Stimulated activated naive B cell treated with anti-CD40 and anti-IgM and Interleukin-4, amounts not matched to agents 10 μg/mL and 1 μg/mL and 100 μg/mL, for 72 hours (primary cell): ENCODE data around the gene CLDN5.

Experiments
- ATAC-seq, 2 donors: fragments of 150-1000 bp; cut with Tn5 transposase; replicated peaks; 2 replicates each; pipeline ENCODE4 v1.10.0; 2021; ENCODE audit warnings: moderate library complexity in 1 of 2
- DNase-seq: peaks from one replicate; pipeline ENCODE4 v3.0.0; 2021
- H3K27ac Mint-ChIP-seq: one replicate; pipeline ENCODE4 v1.8.0; 2022; ENCODE audit warnings: mild to moderate bottlenecking, mixed read lengths
- H3K27me3 Mint-ChIP-seq, 2 donors: one replicate each; pipeline ENCODE4 v1.8.0; 2022; ENCODE audit warnings: mixed read lengths in 2 of 2
- H3K36me3 Mint-ChIP-seq, 2 donors: one replicate each; pipeline ENCODE4 v1.8.0; 2022; ENCODE audit warnings: mixed read lengths in 2 of 2, mild to moderate bottlenecking in 1 of 2
- H3K4me1 Mint-ChIP-seq, 2 donors: one replicate each; pipeline ENCODE4 v1.8.0; 2022; ENCODE audit warnings: mixed read lengths in 2 of 2, mild to moderate bottlenecking in 1 of 2
- H3K4me3 Mint-ChIP-seq, 2 donors: one replicate each; pipeline ENCODE4 v1.8.0; 2022; ENCODE audit warnings: mild to moderate bottlenecking in 2 of 2, mixed read lengths in 2 of 2, moderate library complexity in 1 of 2
- H3K9me3 Mint-ChIP-seq, 2 donors: one replicate each; pipeline ENCODE4 v1.8.0; 2022; ENCODE audit warnings: mixed read lengths in 2 of 2, mild to moderate bottlenecking in 1 of 2

CLDN5 gene

DNA sequence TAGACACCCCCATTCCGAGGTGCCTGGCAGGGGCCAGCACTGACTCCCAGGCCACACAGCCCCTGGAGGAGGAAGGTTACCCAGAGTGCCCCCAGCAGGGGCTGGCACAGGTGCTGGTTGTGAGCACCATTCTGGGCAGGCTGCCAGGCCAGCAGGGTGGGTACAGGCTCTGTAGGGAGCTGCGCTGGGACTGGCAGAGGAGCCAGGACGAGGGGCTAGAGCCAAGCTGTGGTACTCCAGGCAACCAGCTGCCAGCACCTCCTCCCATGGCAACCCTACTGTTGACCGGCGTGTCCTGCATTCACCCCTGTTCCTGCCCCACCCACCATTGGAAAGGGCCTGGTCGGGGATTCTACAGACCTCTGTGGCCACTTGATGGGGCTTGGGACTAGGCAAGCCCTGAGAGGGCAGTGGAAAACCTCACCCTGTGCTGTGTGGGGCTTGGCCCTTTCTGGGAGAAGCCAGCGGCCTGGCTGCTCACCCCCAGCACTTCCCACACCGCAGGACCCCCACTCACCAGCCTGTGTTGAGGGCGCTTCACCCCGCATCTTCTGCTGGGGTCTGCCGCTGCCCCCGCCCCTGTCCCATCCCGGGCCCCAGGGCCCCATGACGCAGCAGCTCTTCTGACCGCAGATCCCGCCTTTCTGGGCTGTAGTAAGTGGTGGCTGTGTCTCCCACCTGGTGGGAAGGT, 1.9 kb downstream of the CLDN5 start:
- H3K27me3 Mint-ChIP-seq, result peaks cover 36 to 46% of the 10 kb centered on the region in 2 donors
- H3K27ac Mint-ChIP-seq, result no peak overlapping the region
- peaks cover 0 to 7% of the 10 kb centered on the region in 2 donors for H3K36me3 Mint-ChIP-seq
- no peak for ATAC-seq
- H3K9me3 Mint-ChIP-seq, result no peaks in the 10 kb centered on the region
- DNase-seq, result no peak
- H3K4me1 Mint-ChIP-seq, result peaks cover 13 to 19% of the 10 kb centered on the region in 2 donors
- H3K4me3 Mint-ChIP-seq, result peak overlapping the region in 1 of 2 donors; percentile 13

DNA sequence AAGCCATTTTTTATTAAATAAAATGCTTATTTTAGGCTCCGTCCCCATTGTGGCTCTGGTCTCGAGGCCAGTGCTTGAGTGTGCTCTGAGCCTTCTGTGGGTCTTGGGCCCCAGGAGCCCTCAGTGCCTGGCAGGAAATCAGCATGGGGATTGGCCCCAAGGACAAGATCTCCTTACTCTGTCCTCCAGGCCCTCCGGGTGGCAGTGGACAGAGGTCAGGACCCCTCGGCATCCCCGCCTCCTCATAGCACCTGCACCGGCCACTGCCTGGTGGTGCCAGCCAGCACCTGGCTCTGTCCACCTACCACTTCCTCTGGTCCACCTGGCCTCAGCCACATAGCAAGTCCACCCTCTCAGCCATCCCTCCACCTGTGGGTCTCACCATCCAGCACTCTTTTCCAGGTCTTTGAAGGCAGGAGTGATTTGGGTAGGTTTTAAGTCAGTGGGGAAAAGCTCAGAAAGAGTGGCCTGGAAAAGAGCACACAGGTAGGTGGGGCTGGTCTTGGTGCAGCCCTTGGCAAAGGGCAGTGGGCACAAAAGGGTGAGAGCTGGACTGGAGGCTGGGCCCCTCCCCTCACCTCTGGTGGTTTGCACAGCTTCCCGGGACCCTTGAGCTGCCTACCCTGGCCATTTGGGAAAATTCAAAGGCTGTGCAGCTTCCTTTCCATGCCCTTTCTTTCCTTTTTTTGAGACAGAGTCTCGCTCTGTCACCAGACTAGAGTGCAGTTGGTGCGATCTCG, 3.5 kb downstream of the CLDN5 start:
- no peaks in the 10 kb centered on the region for H3K9me3 Mint-ChIP-seq
- peaks cover 13 to 19% of the 10 kb centered on the region in 2 donors for H3K4me1 Mint-ChIP-seq
- H3K36me3 Mint-ChIP-seq, result peaks cover 3 to 7% of the 10 kb centered on the region in 2 donors
- no peak overlapping the region for H3K4me3 Mint-ChIP-seq
- H3K27ac Mint-ChIP-seq, result no peak overlapping the region
- ATAC-seq (no peak), DNase-seq (no peak)
- peaks cover 20 to 30% of the 10 kb centered on the region in 2 donors for H3K27me3 Mint-ChIP-seq

DNA sequence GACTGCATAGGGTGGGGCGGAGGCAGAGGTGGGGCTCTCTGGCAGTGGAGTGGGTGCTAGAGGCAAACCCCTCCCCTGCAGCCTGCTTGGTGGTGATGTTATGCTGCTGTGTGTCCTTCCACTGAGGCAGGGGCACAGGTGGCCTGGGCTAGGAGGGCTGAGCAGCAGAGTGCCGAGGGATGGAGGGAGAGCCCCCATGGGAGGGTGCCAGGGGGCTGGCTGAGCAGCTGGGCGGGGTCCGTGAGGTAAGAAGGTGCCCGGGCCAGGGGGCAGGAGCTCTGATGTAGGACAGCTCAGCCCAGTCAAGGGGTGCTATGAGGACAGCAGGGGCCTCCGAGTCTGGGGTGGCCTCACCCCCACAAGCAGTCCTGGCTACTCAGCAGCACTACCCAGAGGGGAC, 4.2 kb downstream of the CLDN5 start:
- H3K27me3 Mint-ChIP-seq, result peaks cover 13 to 23% of the 10 kb centered on the region in 2 donors
- no peaks in the 10 kb centered on the region for H3K9me3 Mint-ChIP-seq
- H3K4me3 Mint-ChIP-seq, result no peak overlapping the region
- DNase-seq, result no peak
- H3K4me1 Mint-ChIP-seq, result peaks cover 12 to 17% of the 10 kb centered on the region in 2 donors
- no peak for ATAC-seq
- H3K36me3 Mint-ChIP-seq, result peaks cover 7 to 9% of the 10 kb centered on the region in 2 donors
- no peak overlapping the region for H3K27ac Mint-ChIP-seq

DNA sequence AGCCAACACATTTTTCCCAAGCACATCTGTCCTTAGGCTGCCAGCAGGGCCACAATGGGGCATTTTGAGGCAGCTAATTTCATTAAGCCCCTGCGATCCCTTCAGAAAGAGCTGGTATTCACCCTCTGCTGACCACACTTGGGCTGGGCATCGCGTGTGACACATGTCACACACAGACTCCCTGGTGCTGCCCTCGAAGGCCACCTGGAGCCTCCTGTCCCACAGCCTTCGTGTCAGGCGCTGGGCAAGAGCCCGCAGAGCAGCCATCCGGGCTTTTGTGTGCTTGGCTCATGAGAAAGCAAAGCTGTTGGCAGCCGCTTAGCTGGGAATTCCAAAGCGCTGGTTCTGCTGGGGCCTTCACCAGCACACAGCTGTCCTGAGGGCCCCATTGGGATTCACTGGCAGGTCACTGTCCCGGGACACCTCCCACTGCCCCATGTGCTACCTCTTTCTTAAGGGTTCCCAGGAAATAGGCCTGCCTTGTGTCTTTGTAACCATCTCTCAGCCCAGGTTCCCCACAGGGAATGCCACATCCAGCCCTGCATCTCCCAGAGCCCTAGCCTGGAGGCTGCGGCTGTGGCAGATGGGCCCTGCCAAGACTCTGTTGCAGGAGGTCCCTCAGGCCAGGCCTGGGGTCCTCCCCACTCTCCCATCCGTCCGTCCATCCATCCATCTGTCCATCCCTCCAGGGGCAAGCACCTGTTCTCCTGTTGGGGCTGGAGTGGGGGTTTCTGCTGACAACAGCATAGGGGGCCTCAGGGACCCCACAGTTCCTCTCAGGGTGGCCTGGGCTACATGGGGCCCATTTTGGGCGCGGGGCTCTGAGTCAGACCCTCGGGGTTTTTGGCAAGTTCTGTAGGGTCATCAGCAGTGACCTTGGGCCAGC, 4.9 kb downstream of the CLDN5 start:
- ATAC-seq (no peak), DNase-seq (no peak)
- Mint-ChIP-seq H3K4me1 (peaks cover 7 to 10% of the 10 kb centered on the region in 2 donors), H3K4me3 (no peak overlapping the region), H3K36me3 (peaks cover 13 to 16% of the 10 kb centered on the region in 2 donors), H3K27me3 (peaks cover 8 to 16% of the 10 kb centered on the region in 2 donors), H3K9me3 (no peaks in the 10 kb centered on the region), H3K27ac (no peak overlapping the region)

DNA sequence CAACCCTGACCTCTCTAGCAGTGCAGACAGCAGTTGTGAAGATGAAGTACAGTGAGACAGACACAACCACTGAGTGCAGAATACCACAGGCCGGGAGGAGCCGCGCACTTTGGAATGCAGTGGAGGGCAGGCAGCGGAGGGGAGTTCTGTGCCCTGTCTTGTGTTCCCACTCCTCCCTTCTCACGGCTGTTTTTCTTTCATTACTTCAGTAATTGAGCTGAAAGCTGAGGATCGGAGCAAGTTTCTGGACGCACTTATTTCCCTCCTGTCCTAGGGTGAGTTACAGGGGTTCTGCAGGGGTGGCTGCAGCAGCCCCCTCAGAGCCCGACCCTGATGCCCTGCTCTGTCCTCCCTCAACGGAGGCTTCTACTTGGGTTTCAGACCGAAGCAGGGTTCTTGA, 5.6 kb downstream of the CLDN5 start:
- Mint-ChIP-seq H3K9me3 (peaks cover 3 to 5% of the 10 kb centered on the region in 2 donors), H3K36me3 (peaks cover 18 to 22% of the 10 kb centered on the region in 2 donors), H3K4me1 (peaks cover 6 to 7% of the 10 kb centered on the region in 2 donors), H3K27me3 (peaks cover 8 to 12% of the 10 kb centered on the region in 2 donors), H3K27ac (no peak overlapping the region), H3K4me3 (no peak overlapping the region)
- DNase-seq (no peak), ATAC-seq (no peak)

DNA sequence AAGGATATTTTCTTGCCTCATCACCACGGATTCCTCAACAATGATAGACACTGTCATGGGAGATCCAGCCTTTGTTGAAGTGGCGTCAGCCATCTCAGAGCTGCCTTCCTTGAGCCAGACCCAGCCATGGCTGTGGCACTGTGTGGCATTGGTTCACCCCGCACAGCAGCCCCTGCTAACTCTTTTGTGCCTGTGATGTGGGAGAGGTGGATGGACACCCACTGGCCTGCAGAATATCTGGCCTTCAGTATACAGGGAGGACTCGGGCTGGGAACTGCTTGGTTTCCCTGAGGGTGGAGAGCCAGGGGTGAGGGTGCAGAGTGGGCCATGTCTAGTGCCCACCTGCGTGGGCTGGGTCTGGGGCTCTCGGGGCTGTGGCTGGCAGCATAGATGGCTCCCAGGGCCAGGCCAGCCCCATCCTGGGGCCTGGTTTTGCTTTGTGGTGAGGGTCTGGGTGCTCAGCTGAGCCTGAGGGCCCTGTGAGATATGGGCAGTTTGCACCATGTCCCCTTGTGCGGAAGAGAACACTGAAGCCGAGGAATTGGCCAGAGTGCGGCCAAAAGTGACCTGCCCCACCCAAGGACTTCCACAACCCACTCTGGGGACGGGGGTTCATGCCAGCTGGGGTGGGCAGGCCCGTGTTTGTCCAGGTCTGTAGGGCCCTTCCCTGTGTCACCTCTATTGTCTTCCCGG, 6.1 kb downstream of the CLDN5 start:
- Mint-ChIP-seq H3K27ac (no peak overlapping the region), H3K27me3 (peaks cover 5 to 7% of the 10 kb centered on the region in 2 donors), H3K36me3 (peaks cover 21 to 26% of the 10 kb centered on the region in 2 donors), H3K4me1 (peaks cover 1 to 4% of the 10 kb centered on the region in 2 donors), H3K4me3 (no peak overlapping the region), H3K9me3 (peaks cover 5% of the 10 kb centered on the region in 2 donors)
- DNase-seq (no peak), ATAC-seq (no peak)

DNA sequence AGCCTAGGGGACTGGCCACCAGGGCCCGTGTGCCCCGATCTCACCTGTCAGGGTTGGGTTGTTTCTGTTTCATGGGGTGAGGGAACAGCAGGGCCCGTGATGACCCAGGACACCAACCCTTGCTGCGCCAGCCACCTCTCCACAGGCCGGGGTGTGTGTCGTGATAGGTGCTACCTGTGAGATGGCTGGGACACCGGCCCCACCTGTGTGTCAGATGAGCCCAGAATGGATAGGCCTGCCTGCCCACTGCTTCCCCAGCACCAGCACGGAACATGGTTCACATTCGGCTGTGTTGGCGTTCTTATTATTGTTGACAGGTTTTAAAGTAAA, 7.1 kb downstream of the CLDN5 start:
- H3K4me3 Mint-ChIP-seq, result no peak overlapping the region
- H3K27me3 Mint-ChIP-seq, result no peaks in the 10 kb centered on the region
- H3K9me3 Mint-ChIP-seq, result peaks cover 5% of the 10 kb centered on the region in 2 donors
- no peaks in the 10 kb centered on the region for H3K4me1 Mint-ChIP-seq
- H3K27ac Mint-ChIP-seq, result no peak overlapping the region
- ATAC-seq (no peak), DNase-seq (no peak)
- H3K36me3 Mint-ChIP-seq, result peaks cover 24 to 26% of the 10 kb centered on the region in 2 donors

DNA sequence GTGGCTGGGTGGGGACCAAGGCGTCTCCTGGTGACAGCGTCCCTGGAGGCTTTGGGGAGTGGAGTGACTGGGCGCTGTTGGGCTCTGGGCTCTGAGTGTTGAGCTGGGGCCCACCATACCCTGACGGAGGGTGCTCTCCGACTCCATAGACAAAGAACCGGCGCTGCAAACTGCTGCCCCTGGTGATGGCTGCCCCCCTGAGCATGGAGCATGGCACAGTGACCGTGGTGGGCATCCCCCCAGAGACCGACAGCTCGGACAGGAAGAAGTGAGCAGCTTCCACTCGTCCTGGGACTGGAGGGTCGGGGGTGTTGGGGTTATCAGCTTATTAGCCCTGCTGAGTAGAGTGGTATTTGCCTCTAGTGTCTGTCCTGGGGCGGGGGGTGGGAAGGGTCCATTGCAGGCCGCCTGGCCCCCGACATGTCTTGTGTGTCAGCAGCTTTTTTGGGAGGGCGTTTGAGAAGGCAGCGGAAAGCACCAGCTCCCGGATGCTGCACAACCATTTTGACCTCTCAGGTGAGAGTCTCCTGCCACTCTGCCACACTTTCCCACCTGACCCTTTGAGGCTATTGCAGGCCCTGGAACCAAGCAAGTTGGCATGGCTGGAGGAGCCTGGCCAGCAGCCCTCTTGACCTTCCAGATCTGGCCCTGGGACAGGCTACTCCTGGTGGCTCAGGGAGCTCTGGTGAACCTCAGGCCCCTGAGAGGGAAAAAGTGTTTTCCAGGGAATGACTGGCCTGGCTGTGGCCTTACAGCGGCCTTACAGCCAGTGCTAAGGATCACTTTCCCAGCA, 7.6 kb downstream of the CLDN5 start:
- DNase-seq, result no peak
- H3K9me3 Mint-ChIP-seq, result peaks cover 5% of the 10 kb centered on the region in 2 donors
- no peak overlapping the region for H3K27ac Mint-ChIP-seq
- peaks cover 20 to 26% of the 10 kb centered on the region in 2 donors for H3K36me3 Mint-ChIP-seq
- no peaks in the 10 kb centered on the region for H3K4me1 Mint-ChIP-seq
- ATAC-seq, result no peak
- H3K27me3 Mint-ChIP-seq, result no peaks in the 10 kb centered on the region
- no peak overlapping the region for H3K4me3 Mint-ChIP-seq

DNA sequence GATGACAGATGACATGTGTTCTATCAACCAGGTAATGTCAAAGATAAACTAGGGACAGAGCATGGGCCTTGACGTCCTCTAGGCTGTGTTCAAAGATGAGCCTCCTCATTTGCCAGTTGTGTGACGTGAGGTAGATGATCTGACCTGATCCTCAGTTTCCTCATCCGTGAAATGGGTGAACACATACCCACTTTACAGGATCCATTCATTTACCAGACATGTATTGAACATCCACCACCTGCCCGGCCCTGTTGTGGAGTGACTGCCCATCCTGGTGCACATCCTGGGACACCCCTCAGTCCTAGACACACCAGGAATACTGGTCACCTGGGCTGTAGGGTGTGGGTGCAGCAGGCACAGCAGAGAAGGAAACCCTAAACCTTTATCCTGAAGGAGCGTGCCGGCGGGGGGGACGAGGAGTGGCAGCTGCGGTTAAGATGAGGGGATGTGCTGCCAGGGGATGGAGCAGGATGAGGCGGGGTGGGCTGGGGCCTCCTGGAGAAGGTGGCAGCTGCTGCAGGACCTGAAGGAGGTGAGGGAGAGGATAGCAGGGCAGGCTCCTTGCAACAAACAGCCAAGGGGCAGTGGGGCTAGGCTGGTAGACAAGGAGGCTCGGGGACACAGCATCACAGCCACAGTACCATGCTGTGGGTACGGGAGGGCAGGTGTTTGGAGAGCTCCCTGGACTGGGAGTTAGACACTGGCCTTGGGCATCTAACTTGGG, 8.4 kb downstream of the CLDN5 start:
- Mint-ChIP-seq H3K36me3 (peaks cover 20 to 26% of the 10 kb centered on the region in 2 donors), H3K9me3 (peaks cover 5% of the 10 kb centered on the region in 2 donors), H3K4me3 (no peak overlapping the region), H3K27ac (no peak overlapping the region), H3K4me1 (no peaks in the 10 kb centered on the region), H3K27me3 (no peaks in the 10 kb centered on the region)
- ATAC-seq, result no peak
- DNase-seq, result no peak

DNA sequence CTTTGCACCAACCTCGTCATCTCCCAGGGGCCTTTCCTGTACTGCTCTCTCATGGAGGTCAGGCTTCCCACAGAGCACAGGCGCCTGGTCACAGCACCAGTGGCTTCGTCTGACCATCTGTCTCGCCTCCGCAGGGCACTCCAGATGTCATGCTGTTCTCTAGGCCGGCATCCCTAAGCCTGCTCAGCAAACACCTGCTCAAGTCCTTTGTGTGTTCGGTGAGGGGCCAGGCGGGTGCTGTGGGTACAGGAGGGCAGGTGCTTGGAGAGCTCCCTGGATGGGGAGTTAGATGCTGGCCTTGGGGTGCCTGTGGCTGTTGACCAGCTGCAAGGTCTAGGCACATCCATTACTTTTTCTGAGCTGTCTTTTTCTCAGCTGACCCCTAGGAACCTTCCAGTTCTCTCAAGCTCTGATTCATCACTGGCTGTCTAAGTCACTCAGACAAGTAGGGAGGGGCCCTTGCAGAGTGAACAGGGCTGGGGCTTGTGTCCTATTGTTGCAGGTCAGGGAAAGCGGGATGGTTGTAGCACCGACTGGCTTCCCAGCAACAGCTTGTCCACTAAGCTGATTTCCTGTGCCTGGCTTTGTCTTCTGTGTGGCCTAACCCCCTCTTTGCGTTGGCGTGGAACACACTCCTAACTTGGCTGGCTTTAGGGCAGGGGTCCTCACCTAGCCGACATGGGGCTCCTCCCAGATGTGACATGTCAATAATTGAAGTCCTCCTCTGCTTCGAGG, 9.2 kb downstream of the CLDN5 start:
- peaks cover 5% of the 10 kb centered on the region in 2 donors for H3K9me3 Mint-ChIP-seq
- DNase-seq, result no peak
- no peaks in the 10 kb centered on the region for H3K27me3 Mint-ChIP-seq
- H3K4me3 Mint-ChIP-seq, result no peak overlapping the region
- no peaks in the 10 kb centered on the region for H3K4me1 Mint-ChIP-seq
- ATAC-seq, result no peak
- peaks cover 20 to 26% of the 10 kb centered on the region in 2 donors for H3K36me3 Mint-ChIP-seq
- no peak overlapping the region for H3K27ac Mint-ChIP-seq

DNA sequence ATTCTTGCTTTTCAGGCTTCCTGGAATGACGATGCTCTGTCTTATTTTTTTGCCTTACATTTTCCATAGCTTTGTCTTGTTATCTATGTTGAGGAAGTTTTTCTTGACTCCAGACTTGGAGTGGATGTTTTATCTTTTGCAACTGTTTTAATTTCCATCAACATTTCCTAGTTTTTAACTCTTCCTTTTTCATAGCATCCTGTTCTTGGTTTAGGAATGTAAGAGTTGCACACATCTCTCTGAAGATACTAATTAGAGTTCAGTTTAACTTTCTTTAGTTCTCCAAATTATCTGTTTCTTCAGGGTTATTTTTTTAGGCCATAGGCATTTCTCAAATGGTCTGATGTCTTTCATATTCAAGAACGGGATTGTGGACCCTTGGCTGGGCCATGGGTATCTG, 10.4 kb downstream of the CLDN5 start:
- Mint-ChIP-seq H3K9me3 (peaks cover 5% of the 10 kb centered on the region in 2 donors), H3K4me3 (no peak overlapping the region), H3K36me3 (peaks cover 17 to 26% of the 10 kb centered on the region in 2 donors), H3K4me1 (no peaks in the 10 kb centered on the region), H3K27ac (peak overlapping the region; percentile 62), H3K27me3 (no peaks in the 10 kb centered on the region)
- ATAC-seq (no peak), DNase-seq (no peak)

DNA sequence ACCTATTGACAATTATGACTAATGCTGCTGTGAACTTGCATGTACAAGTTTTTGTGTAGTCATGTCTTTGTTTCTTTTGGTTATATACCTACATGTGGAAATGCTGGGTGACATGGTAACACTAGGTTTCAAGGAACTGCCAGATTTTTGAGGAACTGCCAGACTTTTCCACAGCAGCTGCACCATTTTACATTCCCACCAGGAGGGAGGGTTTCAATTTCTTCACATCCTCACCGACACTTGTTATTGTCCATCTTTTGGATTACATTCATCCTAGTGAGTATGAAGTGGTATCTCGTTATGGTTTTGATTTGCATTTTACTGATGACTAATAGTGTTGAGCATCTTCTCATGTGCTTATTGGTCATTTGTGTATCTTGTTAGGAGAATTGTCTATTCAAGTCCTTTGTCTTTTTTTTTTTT, 13.3 kb downstream of the CLDN5 start:
- H3K4me3 Mint-ChIP-seq, result no peak overlapping the region
- peaks cover 21 to 29% of the 10 kb centered on the region in 2 donors for H3K36me3 Mint-ChIP-seq
- H3K27me3 Mint-ChIP-seq, result no peaks in the 10 kb centered on the region
- no peak for DNase-seq
- ATAC-seq, result no peak
- H3K27ac Mint-ChIP-seq, result no peak overlapping the region
- H3K4me1 Mint-ChIP-seq, result peaks cover 0 to 1% of the 10 kb centered on the region in 2 donors
- peaks cover 5% of the 10 kb centered on the region in 2 donors for H3K9me3 Mint-ChIP-seq
